Forelimb muscle (tissue), 1 donor: Measurements from ENCODE around the gene CLASRP. TPM values are rescaled to one million over a fixed set of nuclear protein-coding genes. Genes with fewer than 3 reads are reported as not detected.

ENCODE experiments used
- DNase-seq: peaks from one replicate; pipeline ENCODE4 v3.0.0-alpha.2; 2013; ENCODE audit warnings: low read depth
- polyA plus RNA-seq: library from polyadenylated mRNA; unstranded; fragments of 120-200 nt; gene quantifications from one replicate; pipeline ENCODE4 v1.2.1, GENCODE V29; 2013; ENCODE audit not compliant: insufficient read length

The CLASRP gene
- polyA plus RNA-seq, 1 donor: 48.8 TPM

- DNase-seq: no peak
These were observed 16.9 kb upstream of the CLASRP start for GRCh38 chr19:45021971-45022370.

DNA sequence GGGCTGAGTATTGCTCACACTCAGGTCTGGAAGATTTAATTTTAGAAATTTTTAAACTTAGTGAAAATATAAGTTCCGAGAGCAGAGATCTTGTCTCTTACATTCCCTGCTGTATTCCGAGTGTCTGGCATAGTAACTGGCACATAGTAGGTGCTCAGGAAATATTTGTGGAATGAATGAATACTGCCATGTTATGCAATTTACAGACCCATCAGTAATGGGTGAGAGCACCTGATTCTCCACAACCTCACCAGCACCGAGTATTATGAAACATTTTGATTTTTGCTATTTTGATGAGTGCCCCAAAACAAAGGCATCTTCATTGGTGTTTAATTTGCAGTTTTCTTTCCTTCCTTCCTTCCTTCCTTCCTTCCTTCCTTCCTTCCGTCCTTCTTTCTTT lies 15.8 kb upstream of the CLASRP start:
- no peak for DNase-seq

DNA sequence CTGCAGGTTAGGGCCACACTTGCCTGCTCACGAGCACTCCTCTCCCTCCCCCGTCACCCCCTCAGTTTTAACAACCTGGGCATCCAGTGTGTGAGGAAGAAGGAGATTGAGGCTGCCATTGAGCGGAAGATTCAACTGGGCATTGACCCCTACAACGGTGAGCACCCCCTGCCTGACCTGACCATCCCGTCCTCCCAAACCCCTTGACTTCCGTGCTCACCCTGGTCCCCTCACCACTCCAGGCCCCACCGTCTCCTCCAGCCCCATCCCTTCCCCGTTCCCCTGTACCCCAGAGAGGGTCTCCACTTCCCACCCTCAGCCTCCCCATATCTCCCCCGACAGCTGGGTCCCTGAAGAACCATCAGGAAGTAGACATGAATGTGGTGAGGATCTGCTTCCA lies 13.6 kb upstream of the CLASRP start:
- no peak for DNase-seq

- no peak for DNase-seq
These were observed 11.5 kb upstream of the CLASRP start for GRCh38 chr19:45027371-45027770.

DNA sequence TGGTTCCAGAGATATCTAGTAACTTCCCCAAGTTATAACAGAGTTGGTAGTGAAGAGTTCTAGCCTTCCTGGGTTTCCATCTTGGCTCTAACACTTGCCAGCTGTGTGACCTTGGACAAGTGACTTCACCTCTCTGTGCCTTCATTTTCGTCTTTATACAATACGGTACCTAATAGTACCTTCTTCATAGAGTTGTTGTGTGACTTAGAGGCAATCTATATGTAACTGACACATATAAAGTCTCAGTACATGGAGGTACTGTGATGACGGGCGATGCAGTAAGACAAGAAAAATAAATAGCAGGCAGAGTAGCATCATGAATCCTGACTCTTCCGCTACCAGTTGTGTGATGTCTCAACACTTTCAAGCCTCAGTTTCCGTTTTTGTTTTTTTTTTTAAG lies 8.0 kb upstream of the CLASRP start:
- DNase-seq: no peak

GRCh38 chr19:45032421-45032820 lies 6.4 kb upstream of the CLASRP start:
- no peak for DNase-seq

- no peak for DNase-seq
These were observed 3.1 kb upstream of the CLASRP start for GRCh38 chr19:45035755-45036154.

DNA sequence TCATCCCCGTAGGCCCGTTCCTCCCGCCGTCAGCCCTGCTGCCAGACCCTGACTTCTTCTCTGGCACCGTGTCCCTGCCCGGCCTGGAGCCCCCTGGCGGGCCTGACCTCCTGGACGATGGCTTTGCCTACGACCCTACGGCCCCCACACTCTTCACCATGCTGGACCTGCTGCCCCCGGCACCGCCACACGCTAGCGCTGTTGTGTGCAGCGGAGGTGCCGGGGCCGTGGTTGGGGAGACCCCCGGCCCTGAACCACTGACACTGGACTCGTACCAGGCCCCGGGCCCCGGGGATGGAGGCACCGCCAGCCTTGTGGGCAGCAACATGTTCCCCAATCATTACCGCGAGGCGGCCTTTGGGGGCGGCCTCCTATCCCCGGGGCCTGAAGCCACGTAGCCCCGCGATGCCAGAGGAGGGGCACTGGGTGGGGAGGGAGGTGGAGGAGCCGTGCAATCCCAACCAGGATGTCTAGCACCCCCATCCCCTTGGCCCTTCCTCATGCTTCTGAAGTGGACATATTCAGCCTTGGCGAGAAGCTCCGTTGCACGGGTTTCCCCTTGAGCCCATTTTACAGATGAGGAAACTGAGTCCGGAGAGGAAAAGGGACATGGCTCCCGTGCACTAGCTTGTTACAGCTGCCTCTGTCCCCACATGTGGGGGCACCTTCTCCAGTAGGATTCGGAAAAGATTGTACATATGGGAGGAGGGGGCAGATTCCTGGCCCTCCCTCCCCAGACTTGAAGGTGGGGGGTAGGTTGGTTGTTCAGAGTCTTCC lies 1.3 kb upstream of the CLASRP start:
- no peak for DNase-seq

DNA sequence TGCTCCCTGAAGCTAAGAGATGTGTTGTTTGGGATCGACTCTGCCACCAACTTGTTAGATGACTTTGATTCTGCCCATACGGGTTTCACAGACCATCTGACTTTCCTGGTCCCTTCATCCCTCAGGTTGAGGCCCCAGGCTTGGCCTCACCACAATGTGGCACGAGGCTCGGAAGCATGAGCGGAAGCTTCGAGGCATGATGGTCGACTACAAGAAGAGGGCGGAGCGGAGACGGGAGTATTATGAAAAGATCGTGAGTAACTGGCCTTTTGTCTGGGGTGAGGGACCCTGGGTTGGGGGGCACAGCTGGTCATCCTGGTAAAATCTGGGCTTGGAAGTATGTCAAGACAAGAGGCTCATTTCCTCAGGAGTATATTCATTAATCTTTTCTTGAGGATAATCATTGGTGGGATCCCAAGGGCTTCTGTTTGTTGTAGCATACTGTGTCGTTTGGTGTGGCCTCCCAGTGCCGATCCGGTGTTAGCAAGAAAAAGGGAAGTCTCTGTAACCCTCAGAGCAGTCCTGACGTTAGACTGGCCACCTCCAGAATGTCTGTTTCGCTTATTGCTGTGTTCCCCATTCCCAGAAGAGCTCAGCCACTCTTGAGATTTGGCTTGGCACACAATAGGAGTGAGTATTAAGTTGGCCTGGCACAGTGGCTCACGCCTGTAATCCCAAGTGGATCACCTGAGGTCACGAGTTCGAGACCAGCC lies 1.4 kb downstream of the CLASRP start:
- DNase-seq: no peak

DNA sequence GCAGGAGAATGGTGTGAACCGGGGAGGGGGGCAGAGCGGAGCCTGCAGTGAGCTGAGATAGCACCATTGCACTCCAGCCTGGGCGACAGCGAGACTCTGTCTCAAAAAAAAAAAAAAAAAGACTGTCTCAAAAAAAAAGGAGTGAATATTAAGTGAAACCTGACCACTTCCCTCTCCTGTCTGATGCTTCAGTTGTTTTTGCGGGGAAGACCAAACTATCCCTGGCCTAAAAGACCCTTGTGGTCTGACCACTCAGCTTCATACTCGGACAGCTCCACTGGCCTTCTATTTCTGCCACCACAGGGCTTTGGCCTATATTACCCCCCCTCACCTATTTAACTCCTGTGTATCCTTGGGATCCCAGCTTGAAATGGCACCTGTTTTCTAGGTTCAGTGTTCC lies 2.3 kb downstream of the CLASRP start:
- DNase-seq: no peak

DNA sequence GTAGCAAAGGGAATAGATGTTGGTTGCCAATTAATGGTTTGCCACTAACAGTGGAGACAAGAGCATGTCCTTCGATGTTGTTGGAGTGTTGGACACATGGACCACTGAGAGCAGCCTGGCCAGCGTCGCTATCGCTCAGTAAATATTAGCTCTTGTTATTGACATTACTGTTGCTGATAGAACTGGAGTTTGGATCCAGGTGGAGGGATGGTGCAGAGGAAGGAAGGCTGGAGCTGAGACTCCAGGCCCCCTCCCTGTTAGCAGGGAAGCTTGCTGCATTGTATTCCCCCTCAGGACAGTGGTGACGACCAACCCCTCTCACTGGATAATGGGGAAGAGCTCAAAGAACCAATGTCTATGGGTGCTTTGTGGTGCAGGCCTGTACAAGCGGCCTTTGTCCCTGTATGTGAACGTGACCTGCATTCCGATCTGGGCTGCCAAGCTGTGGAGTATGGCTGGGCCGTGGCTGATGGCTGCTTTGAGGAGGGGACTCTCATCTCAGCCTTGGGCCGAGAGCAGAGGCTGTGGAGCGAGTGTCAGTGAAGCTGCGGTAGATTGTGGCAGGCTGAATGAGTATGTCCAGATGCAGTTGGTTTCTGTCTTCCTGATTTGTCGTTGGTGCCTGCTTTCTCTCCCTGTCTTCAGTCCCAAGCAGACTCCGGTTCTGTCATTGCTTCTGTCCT lies 7.0 kb downstream of the CLASRP start:
- no peak for DNase-seq

GRCh38 chr19:45046355-45046754 lies 7.5 kb downstream of the CLASRP start:
- DNase-seq: no peak

- DNase-seq: no peak
These were observed 8.4 kb downstream of the CLASRP start for GRCh38 chr19:45047188-45047797.

- DNase-seq: no peak
These were observed 10.4 kb downstream of the CLASRP start for GRCh38 chr19:45049073-45049736.

DNA sequence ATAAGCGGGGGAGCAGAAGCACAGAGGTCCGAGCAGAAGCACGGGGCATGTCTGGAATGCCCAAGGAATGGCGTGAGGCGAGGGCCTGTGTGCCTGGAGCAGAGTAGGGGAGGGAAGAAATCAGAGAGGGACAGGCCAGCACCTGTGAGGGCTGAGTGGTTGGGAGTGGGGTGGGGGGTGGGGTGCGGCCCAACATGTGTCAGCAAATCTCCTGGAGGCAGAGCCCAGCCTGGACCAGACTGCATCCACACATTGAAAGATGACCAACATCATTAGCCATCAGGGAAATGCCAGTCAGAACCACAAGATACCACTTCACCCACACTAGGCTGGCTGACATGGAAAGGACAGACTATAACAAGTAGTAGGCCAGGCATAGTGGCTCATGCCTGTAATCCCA lies 11.2 kb downstream of the CLASRP start:
- no peak for DNase-seq

DNA sequence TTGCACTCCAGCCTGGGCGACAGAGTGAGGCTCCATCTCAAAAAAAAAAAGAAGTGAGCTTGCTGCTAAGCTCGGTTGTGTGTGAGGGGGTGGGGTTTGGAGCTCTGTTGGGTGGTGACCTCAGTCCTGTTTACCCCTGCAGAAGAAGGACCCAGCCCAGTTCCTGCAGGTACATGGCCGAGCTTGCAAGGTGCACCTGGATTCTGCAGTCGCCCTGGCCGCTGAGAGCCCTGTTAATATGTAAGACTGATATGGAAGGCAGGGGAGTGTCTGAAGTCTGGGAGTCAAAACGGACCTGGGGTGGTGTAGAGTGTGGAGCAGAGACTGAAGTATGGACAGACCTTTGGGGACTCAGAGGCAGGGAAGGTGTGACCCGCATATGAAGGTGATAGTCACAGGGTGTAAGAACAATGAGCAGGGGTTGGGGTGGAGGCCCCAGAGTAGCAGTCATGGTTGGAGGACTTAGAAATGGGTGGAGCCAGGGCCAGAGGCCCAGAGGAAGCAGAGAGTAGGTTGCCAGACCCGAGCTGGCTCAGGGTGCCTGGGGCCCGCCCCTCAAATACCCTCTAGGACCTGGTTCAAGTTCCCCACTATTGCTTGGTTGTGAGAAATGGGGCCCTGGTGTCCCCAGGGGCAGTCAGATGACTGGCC lies 13.2 kb downstream of the CLASRP start:
- no peak for DNase-seq

DNA sequence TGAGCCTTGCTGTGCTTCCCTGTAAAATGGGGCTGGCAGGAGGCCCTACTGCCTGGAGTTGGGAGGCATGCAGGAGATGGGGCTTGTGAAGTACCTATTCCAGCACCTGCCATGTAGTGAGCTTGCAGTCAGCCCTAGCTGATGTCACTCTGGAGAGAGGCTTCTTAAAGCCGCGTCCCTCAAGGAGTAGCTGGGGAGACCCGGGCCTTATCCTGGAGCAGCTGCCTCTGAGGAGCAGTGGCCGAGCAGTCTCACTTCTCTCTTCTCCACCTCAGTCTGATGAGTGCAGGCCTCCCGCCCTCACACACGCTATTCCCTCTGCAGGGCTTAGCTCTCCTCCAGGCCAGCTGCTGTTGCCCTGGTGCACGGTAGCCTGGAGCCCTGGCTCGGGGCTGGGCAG lies 18.0 kb downstream of the CLASRP start:
- DNase-seq: no peak

GRCh38 chr19:45057444-45057843 lies 18.6 kb downstream of the CLASRP start:
- DNase-seq: no peak

GRCh38 chr19:45058622-45059159 lies 19.8 kb downstream of the CLASRP start:
- no peak for DNase-seq

DNA sequence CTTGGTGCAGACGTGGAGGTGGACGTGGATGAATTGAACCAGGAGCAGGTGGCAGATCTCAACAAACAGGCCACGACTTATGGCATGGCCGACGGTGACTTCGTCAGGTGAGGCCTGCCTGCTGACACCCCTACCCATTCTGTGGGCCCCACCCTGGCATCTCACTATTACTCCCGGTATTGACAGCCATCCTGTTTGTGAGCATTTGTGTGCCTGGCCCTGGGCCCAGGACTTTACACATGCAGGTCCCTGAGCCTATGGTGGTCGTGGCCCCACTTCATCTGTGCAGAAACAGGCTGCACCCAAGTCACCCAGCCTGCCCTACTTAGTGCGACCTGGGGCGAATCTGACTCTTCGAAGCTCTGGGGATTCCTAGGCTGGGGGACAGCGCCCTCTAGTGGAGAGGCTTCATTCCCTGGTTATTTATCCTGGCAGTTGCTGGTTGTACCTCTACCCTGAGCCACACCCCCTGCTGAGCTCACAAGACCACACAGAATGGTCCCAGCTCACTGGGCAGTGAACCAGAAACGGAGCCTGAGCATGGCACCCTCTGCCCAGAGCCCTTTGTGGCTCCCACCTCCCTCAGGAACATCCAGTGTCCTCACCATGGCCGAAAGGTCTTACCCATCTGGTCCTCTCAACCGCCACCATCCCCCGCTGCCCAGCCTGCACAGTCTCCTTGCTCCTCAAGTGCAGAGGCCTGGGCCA lies 20.6 kb downstream of the CLASRP start:
- no peak for DNase-seq
